IgD-negative memory B cell (primary cell): ENCODE measurements around the gene PHACTR1. TPM values are rescaled to one million over a fixed set of nuclear protein-coding genes. Genes with fewer than 3 reads are reported as not detected.

Source experiments
- H3K27ac Mint-ChIP-seq, 3 donors: one replicate each; pipeline ENCODE4 v1.8.0; 2020 to 2022; ENCODE audit warnings: mild to moderate bottlenecking in 3 of 3, mixed read lengths in 3 of 3, moderate library complexity in 1 of 3
- H3K27me3 Mint-ChIP-seq: one replicate; pipeline ENCODE4 v1.8.0; 2021; ENCODE audit warnings: mixed read lengths
- H3K36me3 Mint-ChIP-seq: one replicate; pipeline ENCODE4 v1.8.0; 2020; ENCODE audit warnings: mild to moderate bottlenecking, mixed read lengths
- H3K4me1 Mint-ChIP-seq, 3 donors: one replicate each; pipeline ENCODE4 v1.8.0; 2020 to 2022; ENCODE audit warnings: mixed read lengths in 3 of 3, mild to moderate bottlenecking in 1 of 3
- H3K4me3 Mint-ChIP-seq, 4 donors: one replicate each; pipeline ENCODE4 v1.8.0; 2020 to 2022; ENCODE audit warnings: mild to moderate bottlenecking in 4 of 4, mixed read lengths in 4 of 4, moderate library complexity in 3 of 4
- H3K9me3 Mint-ChIP-seq, 3 donors: one replicate each; pipeline ENCODE4 v1.8.0; 2020 to 2021; ENCODE audit warnings: mixed read lengths in 3 of 3, mild to moderate bottlenecking in 1 of 3
- polyA plus RNA-seq: library from polyadenylated mRNA; unstranded; fragments of 300-500 nt; fragmentation: Illumina TruSeq; gene quantifications from one replicate; pipeline ENCODE4 v1.2.3, GENCODE V29; 2021

The PHACTR1 gene
- polyA plus RNA-seq, 1 donor from 2014 or later = 12.8 TPM

- H3K9me3 Mint-ChIP-seq = no peaks in the 10 kb centered on the region
- H3K36me3 Mint-ChIP-seq = peaks cover 1% of the 10 kb centered on the region
- peaks cover 2% of the 10 kb centered on the region for H3K27me3 Mint-ChIP-seq
- H3K27ac Mint-ChIP-seq = no peak overlapping the region
- H3K4me1 Mint-ChIP-seq = no peaks in the 10 kb centered on the region
- no peak overlapping the region for H3K4me3 Mint-ChIP-seq
Measured at GRCh38 chr6:13000537-13000936, 284.0 kb downstream of the PHACTR1 start.

GRCh38 chr6:13001927-13002326 lies 285.4 kb downstream of the PHACTR1 start:
- no peaks in the 10 kb centered on the region for H3K9me3 Mint-ChIP-seq
- H3K4me1 Mint-ChIP-seq = no peaks in the 10 kb centered on the region
- no peak overlapping the region for H3K27ac Mint-ChIP-seq
- peaks cover 7% of the 10 kb centered on the region for H3K27me3 Mint-ChIP-seq
- H3K36me3 Mint-ChIP-seq = peaks cover 1% of the 10 kb centered on the region
- no peak overlapping the region for H3K4me3 Mint-ChIP-seq

GRCh38 chr6:13004601-13005000 lies 288.0 kb downstream of the PHACTR1 start:
- Mint-ChIP-seq H3K4me1 (no peaks in the 10 kb centered on the region), H3K27ac (no peak overlapping the region), H3K36me3 (peaks cover 1% of the 10 kb centered on the region), H3K9me3 (peaks cover 0 to 1% (median 0%) of the 10 kb centered on the region in 3 donors), H3K4me3 (no peak overlapping the region), H3K27me3 (peaks cover 13% of the 10 kb centered on the region)

- peaks cover 1% of the 10 kb centered on the region for H3K36me3 Mint-ChIP-seq
- H3K27ac Mint-ChIP-seq = no peak overlapping the region
- peaks cover 0 to 1% (median 0%) of the 10 kb centered on the region in 3 donors for H3K9me3 Mint-ChIP-seq
- no peaks in the 10 kb centered on the region for H3K4me1 Mint-ChIP-seq
- no peak overlapping the region for H3K4me3 Mint-ChIP-seq
- H3K27me3 Mint-ChIP-seq = peaks cover 23% of the 10 kb centered on the region
Measured at GRCh38 chr6:13005994-13006393, 289.4 kb downstream of the PHACTR1 start.

- no peaks in the 10 kb centered on the region for H3K4me1 Mint-ChIP-seq
- peaks cover 0 to 1% (median 0%) of the 10 kb centered on the region in 3 donors for H3K9me3 Mint-ChIP-seq
- H3K4me3 Mint-ChIP-seq = no peak overlapping the region
- peaks cover 23% of the 10 kb centered on the region for H3K27me3 Mint-ChIP-seq
- no peak overlapping the region for H3K27ac Mint-ChIP-seq
- H3K36me3 Mint-ChIP-seq = peaks cover 1% of the 10 kb centered on the region
Measured at GRCh38 chr6:13006578-13007300, 290.2 kb downstream of the PHACTR1 start.

- peaks cover 31% of the 10 kb centered on the region for H3K27me3 Mint-ChIP-seq
- H3K4me3 Mint-ChIP-seq = no peak overlapping the region
- H3K27ac Mint-ChIP-seq = no peak overlapping the region
- peaks cover 0 to 1% (median 0%) of the 10 kb centered on the region in 3 donors for H3K9me3 Mint-ChIP-seq
- H3K36me3 Mint-ChIP-seq = peaks cover 1% of the 10 kb centered on the region
- H3K4me1 Mint-ChIP-seq = no peaks in the 10 kb centered on the region
Measured at GRCh38 chr6:13007744-13008143, 291.2 kb downstream of the PHACTR1 start.

- Mint-ChIP-seq H3K4me3 (no peak overlapping the region), H3K4me1 (peaks cover 0 to 4% (median 0%) of the 10 kb centered on the region in 3 donors), H3K27ac (no peak overlapping the region), H3K27me3 (peaks cover 39% of the 10 kb centered on the region), H3K9me3 (peaks cover 0 to 1% (median 0%) of the 10 kb centered on the region in 3 donors), H3K36me3 (peaks cover 1% of the 10 kb centered on the region)
Measured at GRCh38 chr6:13009031-13009430, 292.5 kb downstream of the PHACTR1 start.

- peaks cover 0 to 1% (median 0%) of the 10 kb centered on the region in 3 donors for H3K9me3 Mint-ChIP-seq
- H3K27ac Mint-ChIP-seq = no peak overlapping the region
- peaks cover 0 to 4% (median 0%) of the 10 kb centered on the region in 3 donors for H3K4me1 Mint-ChIP-seq
- no peaks in the 10 kb centered on the region for H3K36me3 Mint-ChIP-seq
- no peak overlapping the region for H3K4me3 Mint-ChIP-seq
- H3K27me3 Mint-ChIP-seq = peaks cover 42% of the 10 kb centered on the region
Measured at GRCh38 chr6:13009461-13009860, 292.9 kb downstream of the PHACTR1 start.

GRCh38 chr6:13011612-13012146 lies 295.1 kb downstream of the PHACTR1 start:
- Mint-ChIP-seq H3K27ac (no peak overlapping the region), H3K36me3 (no peaks in the 10 kb centered on the region), H3K4me1 (peaks cover 0 to 4% (median 0%) of the 10 kb centered on the region in 3 donors), H3K9me3 (peaks cover 0 to 1% (median 0%) of the 10 kb centered on the region in 3 donors), H3K27me3 (peaks cover 45% of the 10 kb centered on the region), H3K4me3 (no peak overlapping the region)

- Mint-ChIP-seq H3K4me1 (peaks cover 0 to 4% (median 2%) of the 10 kb centered on the region in 3 donors), H3K27me3 (peaks cover 46% of the 10 kb centered on the region), H3K36me3 (no peaks in the 10 kb centered on the region), H3K9me3 (peaks cover 0 to 1% (median 0%) of the 10 kb centered on the region in 3 donors), H3K4me3 (peak overlapping the region in 1 of 4 donors; percentile 43), H3K27ac (no peak overlapping the region)
Measured at GRCh38 chr6:13012296-13012695, 295.7 kb downstream of the PHACTR1 start.

GRCh38 chr6:13012977-13013680 lies 296.6 kb downstream of the PHACTR1 start:
- Mint-ChIP-seq H3K4me3 (peak overlapping the region in 3 of 4 donors; percentile 72 to 92 (median 83)), H3K4me1 (peaks cover 0 to 4% (median 3%) of the 10 kb centered on the region in 3 donors), H3K9me3 (peaks cover 0 to 1% (median 0%) of the 10 kb centered on the region in 3 donors), H3K36me3 (no peaks in the 10 kb centered on the region), H3K27ac (no peak overlapping the region), H3K27me3 (peaks cover 40% of the 10 kb centered on the region)

- Mint-ChIP-seq H3K4me3 (peak overlapping the region in 3 of 4 donors; percentile 72 to 92 (median 83)), H3K36me3 (no peaks in the 10 kb centered on the region), H3K4me1 (peaks cover 0 to 4% (median 3%) of the 10 kb centered on the region in 3 donors), H3K27ac (no peak overlapping the region), H3K27me3 (peaks cover 40% of the 10 kb centered on the region), H3K9me3 (no peaks in the 10 kb centered on the region)
Measured at GRCh38 chr6:13013681-13014503, 297.3 kb downstream of the PHACTR1 start.

- Mint-ChIP-seq H3K9me3 (no peaks in the 10 kb centered on the region), H3K27ac (no peak overlapping the region), H3K27me3 (peaks cover 43% of the 10 kb centered on the region), H3K36me3 (no peaks in the 10 kb centered on the region), H3K4me1 (peaks cover 0 to 4% (median 3%) of the 10 kb centered on the region in 3 donors), H3K4me3 (peak overlapping the region in 1 of 4 donors; percentile 55)
Measured at GRCh38 chr6:13014504-13015378, 298.2 kb downstream of the PHACTR1 start.

- Mint-ChIP-seq H3K4me1 (peaks cover 0 to 4% (median 3%) of the 10 kb centered on the region in 3 donors), H3K9me3 (no peaks in the 10 kb centered on the region), H3K27ac (no peak overlapping the region), H3K36me3 (no peaks in the 10 kb centered on the region), H3K27me3 (peaks cover 44% of the 10 kb centered on the region), H3K4me3 (no peak overlapping the region)
Measured at GRCh38 chr6:13015379-13015681, 298.8 kb downstream of the PHACTR1 start.
